GM18499 (cell line): ENCODE measurements around the gene MYO3B.
"Not testable (repeated sequence)": the region's sequence is repeated elsewhere in the genome, so short reads cannot be mapped to it uniquely, and the experiment has no call there.

Experiments used
- ATAC-seq: cut with Tn5 transposase; IDR thresholded peaks from one replicate; pipeline ENCODE4 v1.9.1; 2021; ENCODE audit warnings: moderate number of reproducible peaks; ENCODE audit not compliant: insufficient read depth, unreplicated experiment

MYO3B gene

GRCh38 chr2:170323743-170324142 is 145.8 kb downstream of the MYO3B start:
- ATAC-seq = no peak

- ATAC-seq = no peak
Observed at GRCh38 chr2:170324640-170325046, 146.7 kb downstream of the MYO3B start.

- no peak for ATAC-seq
Observed at GRCh38 chr2:170330881-170331280, 152.9 kb downstream of the MYO3B start.

GRCh38 chr2:170332676-170333402 is 154.9 kb downstream of the MYO3B start:
- ATAC-seq = no peak

- no peak for ATAC-seq
Observed at GRCh38 chr2:170335351-170335750, 157.4 kb downstream of the MYO3B start.

GRCh38 chr2:170336408-170336807 is 158.5 kb downstream of the MYO3B start:
- ATAC-seq = no peak

- no peak for ATAC-seq
Observed at GRCh38 chr2:170336916-170337315, 159.0 kb downstream of the MYO3B start.

- ATAC-seq = no peak
Observed at GRCh38 chr2:170339322-170339721, 161.4 kb downstream of the MYO3B start.

- ATAC-seq = no peak
Observed at GRCh38 chr2:170339750-170340692, 162.1 kb downstream of the MYO3B start.

- no peak for ATAC-seq
Observed at GRCh38 chr2:170340693-170341068, 162.7 kb downstream of the MYO3B start.

GRCh38 chr2:170341684-170342623 is 164.0 kb downstream of the MYO3B start:
- ATAC-seq = no peak

- no peak for ATAC-seq
Observed at GRCh38 chr2:170344663-170345346, 166.9 kb downstream of the MYO3B start.

- ATAC-seq = no peak
Observed at GRCh38 chr2:170345607-170346006, 167.7 kb downstream of the MYO3B start.

GRCh38 chr2:170349269-170349668 is 171.3 kb downstream of the MYO3B start:
- ATAC-seq = not testable (repeated sequence)

- ATAC-seq = no peak
Observed at GRCh38 chr2:170350929-170351826, 173.2 kb downstream of the MYO3B start.

- no peak for ATAC-seq
Observed at GRCh38 chr2:170353723-170354122, 175.8 kb downstream of the MYO3B start.

- ATAC-seq = no peak
Observed at GRCh38 chr2:170354388-170354787, 176.4 kb downstream of the MYO3B start.

GRCh38 chr2:170354855-170355780 is 177.2 kb downstream of the MYO3B start:
- ATAC-seq = no peak
